Stimulated activated CD8-positive, alpha-beta memory T cell treated with anti-CD3 and anti-CD28 coated beads, Interleukin-15, amount 100 ng/mL, for 24 hours (primary cell): ENCODE measurements around the gene SCUBE1.

Source experiments
- DNase-seq: peaks from one replicate; pipeline ENCODE4 v3.0.0-alpha.2; 2020; ENCODE audit warnings: low read depth

SCUBE1 gene

GRCh38 chr22:43198936-43199335 lies 144.2 kb downstream of the SCUBE1 start:
- DNase-seq: no peak

GRCh38 chr22:43198126-43198525 lies 145.0 kb downstream of the SCUBE1 start:
- no peak for DNase-seq

GRCh38 chr22:43197271-43197941 lies 145.8 kb downstream of the SCUBE1 start:
- DNase-seq: no peak

GRCh38 chr22:43191831-43192230 lies 151.3 kb downstream of the SCUBE1 start:
- DNase-seq: no peak

- DNase-seq: no peak
Observed at GRCh38 chr22:43188829-43189545, 154.2 kb downstream of the SCUBE1 start.

- DNase-seq: peak; percentile 94
Observed at GRCh38 chr22:43187171-43188099, 155.7 kb downstream of the SCUBE1 start.

- peak; percentile 32 for DNase-seq
Observed at GRCh38 chr22:43186272-43187170, 156.7 kb downstream of the SCUBE1 start, which contains the start of gene TTLL12. TTLL12 (minus strand) TSS chr22:43187134; CDS start chr22:43187069, 65 bp downstream.

GRCh38 chr22:43185860-43186261 lies 157.3 kb downstream of the SCUBE1 start:
- no peak for DNase-seq

- no peak for DNase-seq
Observed at GRCh38 chr22:43183496-43184277, 159.5 kb downstream of the SCUBE1 start.

- no peak for DNase-seq
Observed at GRCh38 chr22:43182726-43183125, 160.4 kb downstream of the SCUBE1 start.

GRCh38 chr22:43182118-43182517 lies 161.1 kb downstream of the SCUBE1 start:
- DNase-seq: no peak

- no peak for DNase-seq
Observed at GRCh38 chr22:43181321-43182076, 161.7 kb downstream of the SCUBE1 start.

- DNase-seq: no peak
Observed at GRCh38 chr22:43180670-43181069, 162.5 kb downstream of the SCUBE1 start.

GRCh38 chr22:43179911-43180195 lies 163.3 kb downstream of the SCUBE1 start:
- DNase-seq: no peak

- no peak for DNase-seq
Observed at GRCh38 chr22:43179146-43179910, 163.8 kb downstream of the SCUBE1 start.

- DNase-seq: no peak
Observed at GRCh38 chr22:43177479-43177878, 165.7 kb downstream of the SCUBE1 start.

- DNase-seq: no peak
Observed at GRCh38 chr22:43176090-43176489, 167.1 kb downstream of the SCUBE1 start.

- DNase-seq: no peak
Observed at GRCh38 chr22:43174941-43175531, 168.1 kb downstream of the SCUBE1 start.
